HG02970 (cell line): Measurements from ENCODE around the gene ALOX5.
"Not testable (repeated sequence)": the region's sequence is repeated elsewhere in the genome, so short reads cannot be mapped to it uniquely, and the experiment has no call there.

Experiments used
- ATAC-seq: cut with Tn5 transposase; IDR thresholded peaks from one replicate; pipeline ENCODE4 v1.9.1; 2021; ENCODE audit warnings: mild to moderate bottlenecking, moderate library complexity, moderate number of reproducible peaks; ENCODE audit not compliant: unreplicated experiment, low FRiP score

Gene ALOX5

GRCh38 chr10:45373003-45373575 lies 927 bp upstream of the ALOX5 start:
- no peak for ATAC-seq

GRCh38 chr10:45374350-45375052 lies 485 bp downstream of the ALOX5 start:
- no peak for ATAC-seq

- no peak for ATAC-seq
These were observed 1.1 kb downstream of the ALOX5 start for GRCh38 chr10:45375101-45375500.

- no peak for ATAC-seq
These were observed 1.8 kb downstream of the ALOX5 start for GRCh38 chr10:45375716-45376231.

GRCh38 chr10:45376371-45376801 lies 2.4 kb downstream of the ALOX5 start:
- ATAC-seq = no peak

GRCh38 chr10:45377321-45377720 lies 3.3 kb downstream of the ALOX5 start:
- no peak for ATAC-seq

- no peak for ATAC-seq
These were observed 3.8 kb downstream of the ALOX5 start for GRCh38 chr10:45377858-45378257.

- ATAC-seq = no peak
These were observed 5.1 kb downstream of the ALOX5 start for GRCh38 chr10:45378914-45379726.

GRCh38 chr10:45379891-45380540 lies 6.0 kb downstream of the ALOX5 start:
- ATAC-seq = no peak

GRCh38 chr10:45380903-45381620 lies 7.0 kb downstream of the ALOX5 start:
- no peak for ATAC-seq

- no peak for ATAC-seq
These were observed 8.6 kb downstream of the ALOX5 start for GRCh38 chr10:45382591-45382990.

- ATAC-seq = no peak
These were observed 9.8 kb downstream of the ALOX5 start for GRCh38 chr10:45383682-45384330.

GRCh38 chr10:45386657-45387056 lies 12.6 kb downstream of the ALOX5 start:
- ATAC-seq = no peak

- no peak for ATAC-seq
These were observed 13.3 kb downstream of the ALOX5 start for GRCh38 chr10:45387096-45387893.

- not testable (repeated sequence) for ATAC-seq
These were observed 15.7 kb downstream of the ALOX5 start for GRCh38 chr10:45389671-45390070.

GRCh38 chr10:45391636-45392035 lies 17.6 kb downstream of the ALOX5 start:
- ATAC-seq = not testable (repeated sequence)

GRCh38 chr10:45395554-45395953 lies 21.5 kb downstream of the ALOX5 start:
- ATAC-seq = no peak

- ATAC-seq = no peak
These were observed 24.6 kb downstream of the ALOX5 start for GRCh38 chr10:45398595-45398994.

GRCh38 chr10:45399113-45399512 lies 25.1 kb downstream of the ALOX5 start:
- no peak for ATAC-seq
